Measurements from ENCODE around the gene MAGI3.
"Not testable (repeated sequence)": the region's sequence is repeated elsewhere in the genome, so short reads cannot be mapped to it uniquely, and the experiment has no call there.

Gene MAGI3

DNA sequence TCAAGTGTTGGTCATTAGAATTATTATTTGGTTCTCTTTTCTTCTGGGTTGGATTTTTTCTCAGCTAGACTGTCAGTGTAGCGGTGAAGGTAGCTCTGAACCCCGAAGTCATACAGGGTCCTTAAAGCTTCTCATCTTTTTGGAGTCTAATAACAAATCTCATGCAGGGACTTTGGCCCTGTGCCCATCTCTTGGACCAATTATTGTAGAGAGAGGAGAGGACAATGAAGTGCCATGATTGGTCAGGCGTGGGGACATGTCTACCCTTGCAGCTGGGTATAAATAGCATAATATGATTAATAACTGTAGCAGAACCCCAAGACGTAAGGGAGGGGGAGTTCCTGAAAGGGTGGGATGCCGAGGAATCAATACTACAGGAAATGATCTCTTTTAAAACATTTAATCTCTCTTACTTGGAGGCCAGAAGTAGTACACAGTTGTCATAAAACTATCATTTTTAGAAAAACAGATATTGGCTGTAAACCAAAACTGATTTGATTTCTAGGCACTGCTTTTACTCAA lies 8.8 kb downstream of the MAGI3 start:
- Histone ChIP-seq H3K9ac (ENCODE audit: low read length in 2 of 2) (no peak overlapping the region), H3K27me3 (ENCODE audit: control insufficient read depth in 1 of 2, insufficient read depth in 2 of 2, low read length in 2 of 2) (no peaks in the 10 kb centered on the region), H3K9me3 (ENCODE audit: control insufficient read depth in 2 of 2, low read length in 2 of 2) (no peaks in the 10 kb centered on the region), H3K4me1 (ENCODE audit: control insufficient read depth, insufficient read depth, low read length) (no peaks in the 10 kb centered on the region), H3K4me3 (ENCODE audit: low read length in 2 of 2) (no peak overlapping the region), H3K36me3 (ENCODE audit: control insufficient read depth in 2 of 2, insufficient read depth in 2 of 2, low read length in 2 of 2) (no peaks in the 10 kb centered on the region), H3K27ac (ENCODE audit: low read length) (no peak overlapping the region)

DNA sequence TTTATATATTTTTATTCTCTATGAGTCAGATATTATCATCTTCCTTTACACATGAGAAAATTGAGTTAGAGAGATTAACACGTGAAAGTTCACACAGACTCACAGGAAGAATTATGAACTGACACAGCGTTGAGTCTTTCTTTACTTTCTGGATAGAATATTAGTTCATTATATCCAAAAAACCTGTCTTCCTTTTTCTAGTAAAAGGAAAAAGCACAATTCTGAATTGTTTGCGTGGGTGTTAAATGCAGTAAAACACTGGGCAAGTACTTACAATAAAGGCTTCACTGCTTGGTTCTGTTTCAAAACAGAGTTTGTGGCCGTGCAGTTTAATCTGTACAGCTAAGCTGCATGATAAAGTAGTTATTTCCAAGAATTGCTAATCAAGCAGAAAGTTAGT lies 10.8 kb downstream of the MAGI3 start:
- Histone ChIP-seq H3K4me3 (ENCODE audit: low read length in 2 of 2) (no peak overlapping the region), H3K9ac (ENCODE audit: low read length in 2 of 2) (no peak overlapping the region), H3K27ac (ENCODE audit: low read length) (no peak overlapping the region), H3K9me3 (ENCODE audit: control insufficient read depth in 2 of 2, low read length in 2 of 2) (no peaks in the 10 kb centered on the region), H3K4me1 (ENCODE audit: control insufficient read depth, insufficient read depth, low read length) (no peaks in the 10 kb centered on the region), H3K27me3 (ENCODE audit: control insufficient read depth in 1 of 2, insufficient read depth in 2 of 2, low read length in 2 of 2) (no peaks in the 10 kb centered on the region), H3K36me3 (ENCODE audit: control insufficient read depth in 2 of 2, insufficient read depth in 2 of 2, low read length in 2 of 2) (no peaks in the 10 kb centered on the region)

DNA sequence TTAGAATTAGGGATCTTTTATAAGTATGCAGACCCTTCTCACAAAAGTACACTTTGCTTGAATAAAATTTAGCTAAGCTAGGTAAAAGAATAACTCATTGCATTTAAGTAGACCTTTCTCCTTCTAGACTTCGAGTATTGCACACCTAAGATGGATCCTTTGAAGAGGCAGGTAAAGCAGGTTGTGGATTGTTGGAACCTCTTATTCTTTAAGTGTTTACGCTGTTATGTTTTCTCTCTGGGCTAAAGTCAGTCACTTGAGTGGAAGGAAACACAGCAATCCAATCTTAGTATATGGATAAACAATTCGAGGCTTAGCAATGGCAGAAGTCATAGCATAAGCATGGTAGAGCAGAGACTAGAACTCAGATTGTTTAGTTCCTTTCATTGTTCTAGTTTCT lies 11.4 kb downstream of the MAGI3 start:
- Histone ChIP-seq H3K27ac (ENCODE audit: low read length) (no peak overlapping the region), H3K27me3 (ENCODE audit: control insufficient read depth in 1 of 2, insufficient read depth in 2 of 2, low read length in 2 of 2) (no peaks in the 10 kb centered on the region), H3K4me1 (ENCODE audit: control insufficient read depth, insufficient read depth, low read length) (no peaks in the 10 kb centered on the region), H3K9me3 (ENCODE audit: control insufficient read depth in 2 of 2, low read length in 2 of 2) (no peaks in the 10 kb centered on the region), H3K4me3 (ENCODE audit: low read length in 2 of 2) (no peak overlapping the region), H3K36me3 (ENCODE audit: control insufficient read depth in 2 of 2, insufficient read depth in 2 of 2, low read length in 2 of 2) (no peaks in the 10 kb centered on the region), H3K9ac (ENCODE audit: low read length in 2 of 2) (no peak overlapping the region)

DNA sequence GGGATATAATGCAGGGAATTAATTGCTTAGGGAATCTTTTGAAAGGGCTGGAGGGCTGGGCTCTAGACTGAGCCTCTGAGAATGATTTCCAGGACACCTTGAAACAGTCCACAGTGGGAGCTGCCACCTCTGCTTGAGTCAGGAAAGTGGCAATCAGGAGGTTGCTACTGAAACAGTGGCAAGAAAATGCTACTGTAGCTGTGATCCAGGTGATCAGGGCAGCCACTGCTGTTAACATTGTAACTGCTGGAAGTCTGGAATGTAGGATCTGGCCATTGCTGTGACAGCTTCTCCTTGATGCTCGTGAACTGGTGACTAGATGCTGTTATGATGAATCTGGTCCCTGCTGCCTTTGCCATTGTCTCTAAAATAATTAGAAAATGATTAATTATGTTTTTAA lies 12.8 kb downstream of the MAGI3 start:
- no peak overlapping the region for H3K27ac ChIP-seq (ENCODE audit: low read length)
- H3K9me3 ChIP-seq (ENCODE audit: control insufficient read depth in 2 of 2, low read length in 2 of 2) = no peaks in the 10 kb centered on the region
- no peak overlapping the region for H3K4me3 ChIP-seq (ENCODE audit: low read length in 2 of 2)
- H3K4me1 ChIP-seq (ENCODE audit: control insufficient read depth, insufficient read depth, low read length) = no peaks in the 10 kb centered on the region
- no peak overlapping the region for H3K9ac ChIP-seq (ENCODE audit: low read length in 2 of 2)
- H3K27me3 ChIP-seq (ENCODE audit: control insufficient read depth in 1 of 2, insufficient read depth in 2 of 2, low read length in 2 of 2) = no peaks in the 10 kb centered on the region
- no peaks in the 10 kb centered on the region for H3K36me3 ChIP-seq (ENCODE audit: control insufficient read depth in 2 of 2, insufficient read depth in 2 of 2, low read length in 2 of 2)

DNA sequence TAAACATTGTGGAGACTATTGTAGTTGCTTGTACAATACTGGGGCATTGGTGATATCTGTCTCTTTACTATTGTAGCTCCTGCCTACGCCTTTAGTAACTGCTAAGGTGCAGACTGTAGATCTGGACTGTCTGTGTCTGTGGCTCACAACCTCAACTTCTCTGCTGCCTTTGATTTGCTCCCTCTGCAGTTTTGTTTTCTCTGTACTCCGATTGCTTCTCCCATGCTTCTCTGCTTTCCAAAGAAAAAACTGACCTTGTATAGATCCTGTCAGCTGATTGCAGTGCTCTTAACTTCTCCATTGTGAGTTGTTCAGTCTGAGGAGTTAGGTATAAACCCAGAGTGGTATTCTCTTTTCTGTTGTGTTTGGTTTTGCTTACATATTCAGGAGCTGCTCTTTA lies 15.3 kb downstream of the MAGI3 start:
- Histone ChIP-seq H3K4me1 (ENCODE audit: control insufficient read depth, insufficient read depth, low read length) (no peaks in the 10 kb centered on the region), H3K9me3 (ENCODE audit: control insufficient read depth in 2 of 2, low read length in 2 of 2) (no peaks in the 10 kb centered on the region), H3K36me3 (ENCODE audit: control insufficient read depth in 2 of 2, insufficient read depth in 2 of 2, low read length in 2 of 2) (no peaks in the 10 kb centered on the region), H3K9ac (ENCODE audit: low read length in 2 of 2) (no peak overlapping the region), H3K27ac (ENCODE audit: low read length) (no peak overlapping the region), H3K27me3 (ENCODE audit: control insufficient read depth in 1 of 2, insufficient read depth in 2 of 2, low read length in 2 of 2) (no peaks in the 10 kb centered on the region), H3K4me3 (ENCODE audit: low read length in 2 of 2) (no peak overlapping the region)

DNA sequence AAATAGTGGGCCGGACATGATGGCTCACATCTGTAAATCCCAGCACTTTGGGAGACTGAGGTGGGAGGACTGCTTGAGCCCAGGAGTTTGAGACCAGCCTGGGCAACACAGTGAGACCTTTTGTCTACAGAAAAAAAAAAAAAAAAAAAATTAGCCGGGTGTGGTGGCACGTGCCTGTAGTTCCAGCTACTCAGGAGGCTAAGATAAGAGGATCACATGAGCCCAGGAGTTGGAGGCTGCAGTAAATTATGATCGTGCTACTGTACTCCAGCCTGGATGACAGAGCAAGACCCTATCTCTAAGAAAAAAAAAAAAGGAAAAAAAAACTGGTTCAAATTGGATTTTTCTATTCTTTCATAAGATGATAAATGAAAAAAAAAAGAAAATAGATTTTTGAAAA lies 15.8 kb downstream of the MAGI3 start:
- H3K36me3 ChIP-seq (ENCODE audit: control insufficient read depth in 2 of 2, insufficient read depth in 2 of 2, low read length in 2 of 2); H3K4me1 ChIP-seq (ENCODE audit: control insufficient read depth, insufficient read depth, low read length); H3K9me3 ChIP-seq (ENCODE audit: control insufficient read depth in 2 of 2, low read length in 2 of 2); H3K4me3 ChIP-seq (ENCODE audit: low read length in 2 of 2); H3K27me3 ChIP-seq (ENCODE audit: control insufficient read depth in 1 of 2, insufficient read depth in 2 of 2, low read length in 2 of 2); H3K9ac ChIP-seq (ENCODE audit: low read length in 2 of 2); H3K27ac ChIP-seq (ENCODE audit: low read length): not testable (repeated sequence)

DNA sequence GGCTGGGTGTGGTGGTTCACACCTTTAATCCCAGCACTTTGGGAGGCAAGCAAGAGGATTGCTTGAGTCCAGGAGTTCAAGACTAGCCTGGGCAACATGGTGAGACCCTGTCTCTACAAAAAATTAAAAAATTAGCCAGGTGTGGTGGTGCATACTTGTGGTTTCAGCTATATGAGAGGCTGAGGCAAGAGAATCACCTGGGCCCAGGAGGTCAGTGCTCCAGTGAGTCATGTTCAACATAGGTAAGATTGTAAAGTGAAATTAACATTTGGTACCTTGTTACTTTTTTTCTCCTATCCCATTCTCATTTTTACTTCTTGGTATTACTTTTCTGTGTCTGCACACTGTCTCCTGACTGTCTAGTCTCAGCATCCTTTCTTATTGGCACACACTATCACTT lies 19.0 kb downstream of the MAGI3 start:
- Histone ChIP-seq H3K27ac (ENCODE audit: low read length) (no peak overlapping the region), H3K4me3 (ENCODE audit: low read length in 2 of 2) (no peak overlapping the region), H3K4me1 (ENCODE audit: control insufficient read depth, insufficient read depth, low read length) (no peaks in the 10 kb centered on the region), H3K9me3 (ENCODE audit: control insufficient read depth in 2 of 2, low read length in 2 of 2) (no peaks in the 10 kb centered on the region), H3K9ac (ENCODE audit: low read length in 2 of 2) (no peak overlapping the region), H3K36me3 (ENCODE audit: control insufficient read depth in 2 of 2, insufficient read depth in 2 of 2, low read length in 2 of 2) (no peaks in the 10 kb centered on the region), H3K27me3 (ENCODE audit: control insufficient read depth in 1 of 2, insufficient read depth in 2 of 2, low read length in 2 of 2) (no peaks in the 10 kb centered on the region)

DNA sequence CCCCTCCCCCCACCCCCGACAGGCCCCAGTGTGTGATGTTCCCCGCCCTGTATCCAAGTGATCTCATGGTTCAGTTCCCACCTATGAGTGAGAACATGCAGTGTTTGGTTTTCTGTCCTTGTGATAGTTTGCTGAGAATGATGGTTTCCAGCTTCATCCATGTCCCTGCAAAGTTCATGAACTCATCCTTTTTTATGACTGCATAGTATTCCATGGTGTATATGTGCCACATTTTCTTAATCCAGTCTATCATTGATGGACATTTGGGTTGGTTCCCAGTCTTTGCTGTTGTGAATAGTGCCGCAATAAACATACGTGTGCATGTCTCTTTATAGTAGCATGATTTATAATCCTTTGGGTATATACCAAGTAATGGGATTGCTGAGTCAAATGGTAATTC lies 21.7 kb downstream of the MAGI3 start:
- not testable (repeated sequence) for H3K9ac ChIP-seq (ENCODE audit: low read length in 2 of 2); H3K4me1 ChIP-seq (ENCODE audit: control insufficient read depth, insufficient read depth, low read length); H3K36me3 ChIP-seq (ENCODE audit: control insufficient read depth in 2 of 2, insufficient read depth in 2 of 2, low read length in 2 of 2); H3K9me3 ChIP-seq (ENCODE audit: control insufficient read depth in 2 of 2, low read length in 2 of 2); H3K27me3 ChIP-seq (ENCODE audit: control insufficient read depth in 1 of 2, insufficient read depth in 2 of 2, low read length in 2 of 2); H3K4me3 ChIP-seq (ENCODE audit: low read length in 2 of 2); H3K27ac ChIP-seq (ENCODE audit: low read length)

DNA sequence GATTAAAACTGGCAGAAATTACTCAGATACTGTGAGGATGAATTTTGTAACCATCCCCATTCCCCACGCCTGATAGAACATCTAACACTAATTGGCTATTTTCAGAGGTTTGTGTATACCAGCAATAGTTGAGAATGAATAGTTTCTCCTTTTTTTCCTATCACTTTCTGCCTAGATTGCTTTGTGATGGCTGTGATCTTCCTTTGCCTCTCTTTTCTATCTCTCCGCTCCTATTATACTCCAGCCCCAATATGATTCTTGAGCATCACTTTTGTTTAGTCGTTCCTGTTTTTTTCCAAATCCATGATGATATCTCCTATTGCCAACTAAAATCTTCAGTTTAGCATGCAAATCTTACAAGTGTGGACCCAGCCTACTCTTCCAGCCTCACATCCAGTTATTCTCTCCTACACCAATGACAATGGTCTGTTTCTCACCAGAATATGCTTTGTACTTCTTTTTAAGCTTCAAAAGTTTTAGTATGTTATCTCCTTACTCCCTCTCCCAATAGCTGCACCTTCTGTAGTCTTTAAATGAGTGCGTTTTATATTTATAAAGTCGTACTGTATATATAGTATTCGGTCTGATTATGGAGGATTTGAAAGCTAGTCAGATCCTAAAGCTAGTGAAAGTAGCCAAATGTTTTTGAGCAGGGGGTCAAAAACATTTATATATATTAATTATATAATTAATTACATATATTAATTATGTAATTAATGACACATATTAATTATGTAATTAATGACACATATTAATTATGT lies 25.2 kb downstream of the MAGI3 start:
- Histone ChIP-seq H3K9me3 (ENCODE audit: control insufficient read depth in 2 of 2, low read length in 2 of 2) (no peaks in the 10 kb centered on the region), H3K4me3 (ENCODE audit: low read length in 2 of 2) (no peak overlapping the region), H3K27me3 (ENCODE audit: control insufficient read depth in 1 of 2, insufficient read depth in 2 of 2, low read length in 2 of 2) (no peaks in the 10 kb centered on the region), H3K9ac (ENCODE audit: low read length in 2 of 2) (no peak overlapping the region), H3K36me3 (ENCODE audit: control insufficient read depth in 2 of 2, insufficient read depth in 2 of 2, low read length in 2 of 2) (no peaks in the 10 kb centered on the region), H3K4me1 (ENCODE audit: control insufficient read depth, insufficient read depth, low read length) (no peaks in the 10 kb centered on the region), H3K27ac (ENCODE audit: low read length) (no peak overlapping the region)

DNA sequence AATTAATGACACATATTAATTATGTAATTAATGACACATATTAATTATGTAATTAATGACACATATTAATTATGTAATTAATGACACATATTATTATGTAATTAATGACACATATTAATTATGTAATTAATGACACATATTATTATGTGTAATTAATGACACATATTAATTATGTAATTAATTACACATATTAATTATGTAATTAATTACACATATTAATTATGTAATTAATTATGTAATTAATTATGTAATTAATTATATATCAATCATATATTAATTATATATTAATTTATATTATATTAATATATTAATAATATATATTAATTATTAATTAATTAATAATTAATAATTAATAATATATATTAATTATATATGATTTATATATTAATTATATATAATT lies 25.8 kb downstream of the MAGI3 start:
- not testable (repeated sequence) for H3K4me1 ChIP-seq (ENCODE audit: control insufficient read depth, insufficient read depth, low read length); H3K9ac ChIP-seq (ENCODE audit: low read length in 2 of 2); H3K4me3 ChIP-seq (ENCODE audit: low read length in 2 of 2); H3K9me3 ChIP-seq (ENCODE audit: control insufficient read depth in 2 of 2, low read length in 2 of 2); H3K27ac ChIP-seq (ENCODE audit: low read length); H3K36me3 ChIP-seq (ENCODE audit: control insufficient read depth in 2 of 2, insufficient read depth in 2 of 2, low read length in 2 of 2); H3K27me3 ChIP-seq (ENCODE audit: control insufficient read depth in 1 of 2, insufficient read depth in 2 of 2, low read length in 2 of 2)

DNA sequence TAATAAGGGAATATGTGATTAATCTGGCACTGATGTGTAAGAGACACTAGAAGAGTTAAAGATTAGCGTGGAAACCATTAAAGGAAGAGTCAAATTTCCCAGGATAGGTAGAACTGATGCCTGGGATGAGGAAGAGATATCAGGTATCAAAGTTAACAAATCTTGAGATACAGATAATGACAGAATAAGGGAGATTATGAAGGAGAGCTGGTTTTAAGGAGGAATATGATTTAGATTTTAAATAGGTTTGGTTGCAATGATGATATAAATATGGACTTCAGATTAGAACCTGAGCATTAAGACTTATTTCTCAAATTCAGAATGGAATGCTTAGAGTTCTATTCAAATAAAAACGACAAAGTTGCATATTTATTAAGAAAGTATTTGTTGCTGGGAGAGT lies 26.2 kb downstream of the MAGI3 start:
- Histone ChIP-seq H3K4me3 (ENCODE audit: low read length in 2 of 2) (no peak overlapping the region), H3K27me3 (ENCODE audit: control insufficient read depth in 1 of 2, insufficient read depth in 2 of 2, low read length in 2 of 2) (no peaks in the 10 kb centered on the region), H3K27ac (ENCODE audit: low read length) (no peak overlapping the region), H3K9me3 (ENCODE audit: control insufficient read depth in 2 of 2, low read length in 2 of 2) (no peaks in the 10 kb centered on the region), H3K36me3 (ENCODE audit: control insufficient read depth in 2 of 2, insufficient read depth in 2 of 2, low read length in 2 of 2) (no peaks in the 10 kb centered on the region), H3K4me1 (ENCODE audit: control insufficient read depth, insufficient read depth, low read length) (no peaks in the 10 kb centered on the region), H3K9ac (ENCODE audit: low read length in 2 of 2) (no peak overlapping the region)

All from stomach smooth muscle (tissue), 2 donors.